Femur (tissue), 1 donor: ENCODE measurements around the gene MYBPC1.
A peak's percentile ranks its signal among the peaks of the same experiment; 100 is the strongest.
"Not testable (repeated sequence)": the region's sequence is repeated elsewhere in the genome, so short reads cannot be mapped to it uniquely, and the experiment has no call there.

Experiments
- DNase-seq: peaks from one replicate; pipeline ENCODE4 v3.0.0-alpha.2; 2017

Gene MYBPC1

GRCh38 chr12:101697197-101697929, 102.6 kb downstream of the MYBPC1 start, which contains the start of gene CHPT1:
Gene CHPT1 (plus strand): TSS chr12:101697640. CDS start chr12:101697862, 222 bp downstream.
- peak; percentile 78 for DNase-seq

- DNase-seq: peak; percentile 52
Observed at GRCh38 chr12:101697930-101698799, 103.4 kb downstream of the MYBPC1 start.

- DNase-seq: no peak
Observed at GRCh38 chr12:101698800-101699347, 104.1 kb downstream of the MYBPC1 start.

- no peak for DNase-seq
Observed at GRCh38 chr12:101700299-101700820, 105.6 kb downstream of the MYBPC1 start.

GRCh38 chr12:101703487-101703886, 108.7 kb downstream of the MYBPC1 start:
- DNase-seq: no peak

- no peak for DNase-seq
Observed at GRCh38 chr12:101706403-101706802, 111.6 kb downstream of the MYBPC1 start.

GRCh38 chr12:101707131-101707782, 112.5 kb downstream of the MYBPC1 start:
- no peak for DNase-seq

GRCh38 chr12:101710288-101710687, 115.5 kb downstream of the MYBPC1 start:
- no peak for DNase-seq

GRCh38 chr12:101713059-101713682, 118.4 kb downstream of the MYBPC1 start:
- DNase-seq: no peak

- DNase-seq: no peak
Observed at GRCh38 chr12:101713930-101714329, 119.2 kb downstream of the MYBPC1 start.

- DNase-seq: no peak
Observed at GRCh38 chr12:101714877-101715444, 120.2 kb downstream of the MYBPC1 start.

GRCh38 chr12:101719566-101719965, 124.8 kb downstream of the MYBPC1 start:
- no peak for DNase-seq

- no peak for DNase-seq
Observed at GRCh38 chr12:101720118-101720517, 125.3 kb downstream of the MYBPC1 start.

- no peak for DNase-seq
Observed at GRCh38 chr12:101722392-101722791, 127.6 kb downstream of the MYBPC1 start.

- no peak for DNase-seq
Observed at GRCh38 chr12:101727098-101727497, 132.3 kb downstream of the MYBPC1 start.

GRCh38 chr12:101729842-101730241, 135.1 kb downstream of the MYBPC1 start:
- DNase-seq: no peak

GRCh38 chr12:101732318-101732717, 137.5 kb downstream of the MYBPC1 start:
- DNase-seq: no peak

- DNase-seq: no peak
Observed at GRCh38 chr12:101733166-101733565, 138.4 kb downstream of the MYBPC1 start.

- not testable (repeated sequence) for DNase-seq
Observed at GRCh38 chr12:101734482-101734881, 139.7 kb downstream of the MYBPC1 start.
